HepG2 (cell line): ENCODE results near the gene ZFR2. TPM values are rescaled to one million over a fixed set of nuclear protein-coding genes. Genes with fewer than 3 reads are reported as not detected.

Experiments
- ETV5 ChIP-seq: IDR thresholded peaks from 2 replicates; pipeline ENCODE4 v1.6.1; 2018; ENCODE audit warnings: missing biosample characterization, missing genetic modification reagents, inconsistent platforms, borderline replicate concordance
- FOSL2 ChIP-seq: sonication (generic); formaldehyde crosslinking; IDR thresholded peaks from 2 replicates; pipeline ENCODE4 v1.4.0; 2020; ENCODE audit warnings: missing genetic modification reagents
- FOXK1 ChIP-seq: sonication (generic); formaldehyde crosslinking; IDR thresholded peaks from 2 replicates; pipeline ENCODE4 v1.4.0; 2020; ENCODE audit warnings: low read depth, missing genetic modification reagents, borderline replicate concordance
- HDAC6 ChIP-seq: fragments of 200-600 bp; sonication (generic); IDR thresholded peaks from 2 replicates; pipeline ENCODE4 v1.7.0; 2017; ENCODE audit warnings: mild to moderate bottlenecking, antibody characterized with exemption, low read length, low read depth
- HNRNPK ChIP-seq: fragments of 200-400 bp; formaldehyde crosslinking; IDR thresholded peaks from 2 replicates; pipeline ENCODE4 v1.6.1; 2018; ENCODE audit warnings: low read length, low read depth, moderate library complexity, mild to moderate bottlenecking; ENCODE audit not compliant: poor library complexity, severe bottlenecking
- KDM2A ChIP-seq: sonication (generic); formaldehyde crosslinking; IDR thresholded peaks from 2 replicates; pipeline ENCODE4 v1.4.0; 2020; ENCODE audit warnings: low read depth, missing genetic modification reagents, borderline replicate concordance
- ONECUT2 ChIP-seq: sonication (generic); formaldehyde crosslinking; IDR thresholded peaks from 2 replicates; pipeline ENCODE4 v1.4.0; 2020; ENCODE audit warnings: missing genetic modification reagents
- SPEN ChIP-seq: sonication (generic); formaldehyde crosslinking; IDR thresholded peaks from 2 replicates; pipeline ENCODE4 v1.5.1; 2020; ENCODE audit warnings: low read depth, mild to moderate bottlenecking, missing genetic modification reagents
- TCF7L2 ChIP-seq: IDR thresholded peaks from 2 replicates; pipeline ENCODE4 v1.6.1; 2011; ENCODE audit warnings: mild to moderate bottlenecking, low read depth, low read length, moderate library complexity
- YEATS2 ChIP-seq: sonication (generic); formaldehyde crosslinking; IDR thresholded peaks from 2 replicates; pipeline ENCODE4 v1.4.0; 2020; ENCODE audit warnings: missing genetic modification reagents, borderline replicate concordance
- ZBTB7A ChIP-seq: sonication (generic); formaldehyde crosslinking; IDR thresholded peaks from 2 replicates; pipeline ENCODE4 v1.8.0; 2022; ENCODE audit warnings: mild to moderate bottlenecking, missing genetic modification reagents
- ZFP36L2 ChIP-seq: sonication (generic); formaldehyde crosslinking; IDR thresholded peaks from 2 replicates; pipeline ENCODE4 v1.4.0; 2020; ENCODE audit warnings: missing genetic modification reagents
- ZNF883 ChIP-seq: sonication (generic); formaldehyde crosslinking; IDR thresholded peaks from 2 replicates; pipeline ENCODE4 v1.5.1; 2020; ENCODE audit warnings: mild to moderate bottlenecking, missing genetic modification reagents; ENCODE audit errors: not compliant biosample characterization
- ZSCAN31 ChIP-seq: sonication (generic); formaldehyde crosslinking; IDR thresholded peaks from 2 replicates; pipeline ENCODE4 v1.5.0; 2020; ENCODE audit warnings: low read depth, mild to moderate bottlenecking, missing genetic modification reagents
- polyA plus RNA-seq, 8 experiments: library from polyadenylated mRNA; depleted of rRNA in 3 of 8; stranded (reverse) in 7 of 8; unstranded in 1 of 8; fragments of >200 nt; fragmentation: Illumina TruSeq in 4 of 8; extraction: Trizol in 4 of 8; gene quantifications; 2 replicates each; pipeline versions ENCODE4 v1.2.1 to v1.2.3, GENCODE V29; 2011 to 2016; ENCODE audit warnings: low read depth in 4 of 8, missing spikeins in 1 of 8, mixed read lengths in 1 of 8; ENCODE audit not compliant: insufficient read depth in 1 of 8
- total RNA-seq, 5 experiments: library from RNA; depleted of rRNA; stranded (reverse); fragments of >200 nt; fragmentation: Illumina TruSeq; extraction: Trizol; gene quantifications; 2 replicates each; pipeline ENCODE4 v1.2.3, GENCODE V29; 2016; ENCODE audit warnings: low read depth in 1 of 5
- TF ChIP-seq, protein P1 (sequence below): IDR thresholded peaks from 2 replicates; pipeline ENCODE4 v1.6.1; 2012; ENCODE audit warnings: low read depth, low read length, improper control_type of control experiment
- TF ChIP-seq, protein P2 (sequence below): sonication (generic); formaldehyde crosslinking; IDR thresholded peaks from 2 replicates; pipeline ENCODE4 v1.5.1; 2020; ENCODE audit warnings: mild to moderate bottlenecking, missing genetic modification reagents, moderate library complexity
- TF ChIP-seq, protein P3 (sequence below): sonication (generic); formaldehyde crosslinking; IDR thresholded peaks from 2 replicates; pipeline ENCODE4 v1.4.0; 2020; ENCODE audit warnings: mild to moderate bottlenecking, missing genetic modification reagents
- TF ChIP-seq, protein P4 (sequence below): sonication (generic); formaldehyde crosslinking; IDR thresholded peaks from 2 replicates; pipeline ENCODE4 v1.5.0; 2020; ENCODE audit warnings: missing genetic modification reagents, mild to moderate bottlenecking, borderline replicate concordance
- TF ChIP-seq, protein P5 (sequence below): sonication (generic); formaldehyde crosslinking; IDR thresholded peaks from 2 replicates; pipeline ENCODE4 v1.4.0; 2020; ENCODE audit warnings: missing genetic modification reagents

Gene ZFR2
- total and polyA plus RNA-seq, 2 of the 13 experiments (the other 11 are each of a cell fraction or from before 2014, with no cell fraction given), result 0.37 to 0.69 TPM

DNA sequence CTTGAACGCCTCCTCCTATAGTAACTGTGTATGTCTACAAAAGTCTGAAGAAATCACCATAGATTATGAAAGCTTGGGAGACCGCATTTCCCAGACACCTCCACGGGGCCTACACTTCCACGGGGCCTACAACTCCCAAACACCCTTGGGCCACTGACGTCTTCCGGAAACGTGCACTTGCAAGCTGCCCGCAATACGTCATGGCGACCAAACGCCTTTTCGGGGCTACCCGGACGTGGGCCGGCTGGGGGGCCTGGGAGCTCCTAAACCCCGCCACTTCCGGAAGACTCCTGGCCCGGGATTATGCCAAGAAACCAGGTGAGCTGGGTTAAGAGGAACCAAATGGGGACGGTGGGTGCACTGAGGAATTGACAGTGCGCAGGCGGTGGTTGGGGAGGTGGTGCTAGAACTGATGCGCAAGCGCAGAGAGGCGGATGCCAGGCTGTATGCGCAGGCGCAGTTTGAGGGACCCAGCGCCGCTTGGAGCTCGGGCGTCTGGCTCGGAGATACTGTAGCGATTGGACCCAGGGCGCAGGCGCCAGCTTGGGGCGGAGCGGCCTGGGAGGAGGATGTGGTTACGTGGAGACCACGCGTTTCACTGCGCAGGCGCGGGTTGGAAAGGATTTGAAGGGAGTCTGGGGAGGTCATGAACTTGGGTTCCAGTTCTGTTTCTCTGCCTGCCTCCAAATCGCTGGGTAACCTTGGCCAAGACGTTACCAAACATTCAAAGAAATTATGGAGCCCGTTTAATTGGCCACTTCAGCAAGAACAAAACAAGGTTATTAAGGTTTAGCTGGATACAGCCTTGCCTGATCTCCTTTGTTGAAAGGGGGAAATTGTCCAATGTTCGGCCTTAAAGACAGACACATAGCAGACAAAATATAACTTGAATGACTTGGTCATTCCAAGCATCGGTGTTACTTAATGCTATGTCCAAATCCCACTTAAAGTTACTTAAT, 106.1 kb downstream of the ZFR2 start, which contains the start of gene MRPL54 (continued):
- TF ChIP-seq ONECUT2 (CRISPR knock-in tag), result no peak
- TF ChIP-seq YEATS2, result peak; percentile 49; the same call in 1 of the 2 replicates
- TF ChIP-seq HNRNPK, result no peak
- TF ChIP-seq KDM2A (CRISPR knock-in tag), result peak; percentile 48; the same call in 1 of the 2 replicates
- TF ChIP-seq, protein P1, sequence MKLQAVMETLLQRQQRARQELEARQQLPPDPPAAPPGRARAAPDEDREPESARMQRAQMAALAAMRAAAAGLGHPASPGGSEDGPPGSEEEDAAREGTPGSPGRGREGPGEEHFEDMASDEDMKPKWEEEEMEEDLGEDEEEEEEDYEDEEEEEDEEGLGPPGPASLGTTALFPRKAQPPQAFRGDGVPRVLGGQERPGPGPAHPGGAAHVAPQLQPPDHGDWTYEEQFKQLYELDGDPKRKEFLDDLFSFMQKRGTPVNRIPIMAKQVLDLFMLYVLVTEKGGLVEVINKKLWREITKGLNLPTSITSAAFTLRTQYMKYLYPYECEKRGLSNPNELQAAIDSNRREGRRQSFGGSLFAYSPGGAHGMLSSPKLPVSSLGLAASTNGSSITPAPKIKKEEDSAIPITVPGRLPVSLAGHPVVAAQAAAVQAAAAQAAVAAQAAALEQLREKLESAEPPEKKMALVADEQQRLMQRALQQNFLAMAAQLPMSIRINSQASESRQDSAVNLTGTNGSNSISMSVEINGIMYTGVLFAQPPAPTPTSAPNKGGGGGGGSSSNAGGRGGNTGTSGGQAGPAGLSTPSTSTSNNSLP, result 0 out of 2 replicates have a peak, but pooled peaks have one; percentile 12
- 0 out of 2 replicates have a peak, but pooled peaks have one; percentile 56 for TF ChIP-seq SPEN
- TF ChIP-seq ZFP36L2 (CRISPR knock-in tag), result no peak
- TF ChIP-seq, protein P2, sequence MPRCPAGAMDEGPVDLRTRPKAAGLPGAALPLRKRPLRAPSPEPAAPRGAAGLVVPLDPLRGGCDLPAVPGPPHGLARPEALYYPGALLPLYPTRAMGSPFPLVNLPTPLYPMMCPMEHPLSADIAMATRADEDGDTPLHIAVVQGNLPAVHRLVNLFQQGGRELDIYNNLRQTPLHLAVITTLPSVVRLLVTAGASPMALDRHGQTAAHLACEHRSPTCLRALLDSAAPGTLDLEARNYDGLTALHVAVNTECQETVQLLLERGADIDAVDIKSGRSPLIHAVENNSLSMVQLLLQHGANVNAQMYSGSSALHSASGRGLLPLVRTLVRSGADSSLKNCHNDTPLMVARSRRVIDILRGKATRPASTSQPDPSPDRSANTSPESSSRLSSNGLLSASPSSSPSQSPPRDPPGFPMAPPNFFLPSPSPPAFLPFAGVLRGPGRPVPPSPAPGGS (CRISPR knock-in tag), result no peak; the same call in 1 of the 2 replicates
- TF ChIP-seq HDAC6, result no peak
- TF ChIP-seq TCF7L2, result no peak
- TF ChIP-seq, protein P3, sequence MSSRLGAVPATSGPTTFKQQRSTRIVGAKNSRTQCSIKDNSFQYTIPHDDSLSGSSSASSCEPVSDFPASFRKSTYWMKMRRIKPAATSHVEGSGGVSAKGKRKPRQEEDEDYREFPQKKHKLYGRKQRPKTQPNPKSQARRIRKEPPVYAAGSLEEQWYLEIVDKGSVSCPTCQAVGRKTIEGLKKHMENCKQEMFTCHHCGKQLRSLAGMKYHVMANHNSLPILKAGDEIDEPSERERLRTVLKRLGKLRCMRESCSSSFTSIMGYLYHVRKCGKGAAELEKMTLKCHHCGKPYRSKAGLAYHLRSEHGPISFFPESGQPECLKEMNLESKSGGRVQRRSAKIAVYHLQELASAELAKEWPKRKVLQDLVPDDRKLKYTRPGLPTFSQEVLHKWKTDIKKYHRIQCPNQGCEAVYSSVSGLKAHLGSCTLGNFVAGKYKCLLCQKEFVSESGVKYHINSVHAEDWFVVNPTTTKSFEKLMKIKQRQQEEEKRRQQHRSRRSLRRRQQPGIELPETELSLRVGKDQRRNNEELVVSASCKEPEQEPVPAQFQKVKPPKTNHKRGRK (CRISPR knock-in tag), result no peak
- TF ChIP-seq ZBTB7A (CRISPR knock-in tag), result no peak
- peak; percentile 73 for TF ChIP-seq ZNF883 (CRISPR knock-in tag)
- TF ChIP-seq, protein P4, sequence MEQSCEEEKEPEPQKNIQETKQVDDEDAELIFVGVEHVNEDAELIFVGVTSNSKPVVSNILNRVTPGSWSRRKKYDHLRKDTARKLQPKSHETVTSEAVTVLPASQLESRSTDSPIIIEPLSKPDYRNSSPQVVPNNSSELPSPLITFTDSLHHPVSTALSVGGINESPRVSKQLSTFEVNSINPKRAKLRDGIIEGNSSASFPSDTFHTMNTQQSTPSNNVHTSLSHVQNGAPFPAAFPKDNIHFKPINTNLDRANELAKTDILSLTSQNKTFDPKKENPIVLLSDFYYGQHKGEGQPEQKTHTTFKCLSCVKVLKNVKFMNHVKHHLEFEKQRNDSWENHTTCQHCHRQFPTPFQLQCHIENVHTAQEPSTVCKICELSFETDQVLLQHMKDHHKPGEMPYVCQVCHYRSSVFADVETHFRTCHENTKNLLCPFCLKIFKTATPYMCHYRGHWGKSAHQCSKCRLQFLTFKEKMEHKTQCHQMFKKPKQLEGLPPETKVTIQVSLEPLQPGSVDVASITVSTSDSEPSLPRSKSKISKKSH, result peak; percentile 75; the same call in 1 of the 2 replicates
- TF ChIP-seq ETV5 (CRISPR knock-in tag), result peak; percentile 82
- 0 out of 2 replicates have a peak, but pooled peaks have one; percentile 30 for TF ChIP-seq FOXK1
- peak; percentile 71; the same call in 1 of the 2 replicates for TF ChIP-seq ZSCAN31 (CRISPR knock-in tag)
- TF ChIP-seq, protein P5, sequence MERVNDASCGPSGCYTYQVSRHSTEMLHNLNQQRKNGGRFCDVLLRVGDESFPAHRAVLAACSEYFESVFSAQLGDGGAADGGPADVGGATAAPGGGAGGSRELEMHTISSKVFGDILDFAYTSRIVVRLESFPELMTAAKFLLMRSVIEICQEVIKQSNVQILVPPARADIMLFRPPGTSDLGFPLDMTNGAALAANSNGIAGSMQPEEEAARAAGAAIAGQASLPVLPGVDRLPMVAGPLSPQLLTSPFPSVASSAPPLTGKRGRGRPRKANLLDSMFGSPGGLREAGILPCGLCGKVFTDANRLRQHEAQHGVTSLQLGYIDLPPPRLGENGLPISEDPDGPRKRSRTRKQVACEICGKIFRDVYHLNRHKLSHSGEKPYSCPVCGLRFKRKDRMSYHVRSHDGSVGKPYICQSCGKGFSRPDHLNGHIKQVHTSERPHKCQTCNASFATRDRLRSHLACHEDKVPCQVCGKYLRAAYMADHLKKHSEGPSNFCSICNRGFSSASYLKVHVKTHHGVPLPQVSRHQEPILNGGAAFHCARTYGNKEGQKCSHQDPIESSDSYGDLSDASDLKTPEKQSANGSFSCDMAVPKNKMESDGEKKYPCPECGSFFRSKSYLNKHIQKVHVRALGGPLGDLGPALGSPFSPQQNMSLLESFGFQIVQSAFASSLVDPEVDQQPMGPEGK (CRISPR knock-in tag), result peak; percentile 45; the same call in 1 of the 2 replicates
- peak; percentile 44; the same call in 1 of the 2 replicates for TF ChIP-seq FOSL2 (CRISPR knock-in tag)
